GM21737 (cell line): ENCODE measurements around the gene RAB12.
"Not testable (repeated sequence)": the region's sequence is repeated elsewhere in the genome, so short reads cannot be mapped to it uniquely, and the experiment has no call there.

Source experiments
- ATAC-seq: cut with Tn5 transposase; IDR thresholded peaks from one replicate; pipeline ENCODE4 v1.9.1; 2021; ENCODE audit warnings: mild to moderate bottlenecking, moderate library complexity; ENCODE audit not compliant: unreplicated experiment

Gene RAB12

GRCh38 chr18:8608795-8609658, at the start of gene RAB12:
Gene RAB12 (plus strand): TSS chr18:8609437. CDS start chr18:8609440, 3 bp downstream.
- peak; percentile 66 for ATAC-seq

GRCh38 chr18:8559612-8560186, 49.5 kb upstream of the RAB12 start:
- no peak for ATAC-seq

- ATAC-seq: no peak
These were observed 47.9 kb upstream of the RAB12 start for GRCh38 chr18:8561123-8561910.

- ATAC-seq: no peak
These were observed 47.2 kb upstream of the RAB12 start for GRCh38 chr18:8562070-8562469.

- ATAC-seq: no peak
These were observed 46.3 kb upstream of the RAB12 start for GRCh38 chr18:8562919-8563318.

- ATAC-seq: no peak
These were observed 37.8 kb upstream of the RAB12 start for GRCh38 chr18:8571399-8571798.

- ATAC-seq: not testable (repeated sequence)
These were observed 35.5 kb upstream of the RAB12 start for GRCh38 chr18:8573766-8574165.

- ATAC-seq: no peak
These were observed 24.4 kb upstream of the RAB12 start for GRCh38 chr18:8584798-8585197.

- no peak for ATAC-seq
These were observed 22.3 kb upstream of the RAB12 start for GRCh38 chr18:8586941-8587340.

- ATAC-seq: no peak
These were observed 13.8 kb upstream of the RAB12 start for GRCh38 chr18:8595445-8595844.

GRCh38 chr18:8601277-8602032, 7.8 kb upstream of the RAB12 start:
- peak; percentile 61 for ATAC-seq

GRCh38 chr18:8602040-8602439, 7.2 kb upstream of the RAB12 start:
- ATAC-seq: peak; percentile 28

- no peak for ATAC-seq
These were observed 6.7 kb upstream of the RAB12 start for GRCh38 chr18:8602557-8602956.

- no peak for ATAC-seq
These were observed 5.3 kb upstream of the RAB12 start for GRCh38 chr18:8603663-8604520.

GRCh38 chr18:8605974-8606373, 3.3 kb upstream of the RAB12 start:
- ATAC-seq: no peak

GRCh38 chr18:8607776-8608742, 1.2 kb upstream of the RAB12 start:
- ATAC-seq: no peak

- ATAC-seq: peak; percentile 11
These were observed 622 bp downstream of the RAB12 start for GRCh38 chr18:8609659-8610458.

GRCh38 chr18:8610459-8610851, 1.2 kb downstream of the RAB12 start:
- ATAC-seq: no peak
